Measurements from ENCODE around the gene MUC5B. TPM values are rescaled to one million over a fixed set of nuclear protein-coding genes. Genes with fewer than 3 reads are reported as not detected.

The MUC5B gene
- total RNA-seq, 1 donor from 2014 or later = not detected

GRCh38 chr11:1285316-1285744 is 62.5 kb downstream of the MUC5B start:
- DNase-seq (ENCODE audit: low spot score) = no peak
- TF ChIP-seq CTCF (IDR thresholded peaks at IDR 0.05) = no peak
- Mint-ChIP-seq H3K27me3 (ENCODE audit: low read depth) (no peaks in the 10 kb centered on the region), H3K9me3 (ENCODE audit: low read depth) (no peaks in the 10 kb centered on the region), H3K4me1 (ENCODE audit: low read depth) (peaks cover 3% of the 10 kb centered on the region), H3K36me3 (ENCODE audit: low read depth) (peaks cover 16% of the 10 kb centered on the region), H3K4me3 (ENCODE audit: unreplicated experiment) (no peak overlapping the region), H3K27ac (ENCODE audit: unreplicated experiment) (no peak overlapping the region)

GRCh38 chr11:1285876-1286275 is 63.0 kb downstream of the MUC5B start:
- no peak for DNase-seq (ENCODE audit: low spot score)
- no peak overlapping the region for H3K27ac Mint-ChIP-seq (ENCODE audit: unreplicated experiment)
- TF ChIP-seq CTCF (IDR thresholded peaks at IDR 0.05) = no peak
- peaks cover 15% of the 10 kb centered on the region for H3K36me3 Mint-ChIP-seq (ENCODE audit: low read depth)
- H3K9me3 Mint-ChIP-seq (ENCODE audit: low read depth) = no peaks in the 10 kb centered on the region
- peaks cover 3% of the 10 kb centered on the region for H3K4me1 Mint-ChIP-seq (ENCODE audit: low read depth)
- no peaks in the 10 kb centered on the region for H3K27me3 Mint-ChIP-seq (ENCODE audit: low read depth)
- no peak overlapping the region for H3K4me3 Mint-ChIP-seq (ENCODE audit: unreplicated experiment)

- TF ChIP-seq CTCF (IDR thresholded peaks at IDR 0.05) = no peak
- Mint-ChIP-seq H3K9me3 (ENCODE audit: low read depth) (no peaks in the 10 kb centered on the region), H3K27me3 (ENCODE audit: low read depth) (no peaks in the 10 kb centered on the region), H3K4me3 (ENCODE audit: unreplicated experiment) (no peak overlapping the region), H3K4me1 (ENCODE audit: low read depth) (no peaks in the 10 kb centered on the region), H3K36me3 (ENCODE audit: low read depth) (peaks cover 18% of the 10 kb centered on the region), H3K27ac (ENCODE audit: unreplicated experiment) (no peak overlapping the region)
- DNase-seq (ENCODE audit: low spot score) = no peak
Observed at GRCh38 chr11:1287928-1288327, 65.1 kb downstream of the MUC5B start.

GRCh38 chr11:1288426-1289151 is 65.7 kb downstream of the MUC5B start:
- no peak overlapping the region for H3K4me3 Mint-ChIP-seq (ENCODE audit: unreplicated experiment)
- H3K9me3 Mint-ChIP-seq (ENCODE audit: low read depth) = no peaks in the 10 kb centered on the region
- DNase-seq (ENCODE audit: low spot score) = no peak

More at GRCh38 chr11:1288426-1289151, 65.7 kb downstream of the MUC5B start:
- Mint-ChIP-seq H3K27ac (ENCODE audit: unreplicated experiment) (no peak overlapping the region), H3K36me3 (ENCODE audit: low read depth) (peaks cover 20% of the 10 kb centered on the region), H3K4me1 (ENCODE audit: low read depth) (no peaks in the 10 kb centered on the region), H3K27me3 (ENCODE audit: low read depth) (no peaks in the 10 kb centered on the region)
- TF ChIP-seq CTCF (IDR thresholded peaks at IDR 0.05) = no peak

All from chondrocyte (in vitro differentiated cells).